Measurements from ENCODE around the gene RTL1. TPM values are rescaled to one million over a fixed set of nuclear protein-coding genes. Genes with fewer than 3 reads are reported as not detected.

RTL1 gene
- polyA plus RNA-seq, 3 donors, result 0.04 to 0.15 (median 0.05) TPM

DNA sequence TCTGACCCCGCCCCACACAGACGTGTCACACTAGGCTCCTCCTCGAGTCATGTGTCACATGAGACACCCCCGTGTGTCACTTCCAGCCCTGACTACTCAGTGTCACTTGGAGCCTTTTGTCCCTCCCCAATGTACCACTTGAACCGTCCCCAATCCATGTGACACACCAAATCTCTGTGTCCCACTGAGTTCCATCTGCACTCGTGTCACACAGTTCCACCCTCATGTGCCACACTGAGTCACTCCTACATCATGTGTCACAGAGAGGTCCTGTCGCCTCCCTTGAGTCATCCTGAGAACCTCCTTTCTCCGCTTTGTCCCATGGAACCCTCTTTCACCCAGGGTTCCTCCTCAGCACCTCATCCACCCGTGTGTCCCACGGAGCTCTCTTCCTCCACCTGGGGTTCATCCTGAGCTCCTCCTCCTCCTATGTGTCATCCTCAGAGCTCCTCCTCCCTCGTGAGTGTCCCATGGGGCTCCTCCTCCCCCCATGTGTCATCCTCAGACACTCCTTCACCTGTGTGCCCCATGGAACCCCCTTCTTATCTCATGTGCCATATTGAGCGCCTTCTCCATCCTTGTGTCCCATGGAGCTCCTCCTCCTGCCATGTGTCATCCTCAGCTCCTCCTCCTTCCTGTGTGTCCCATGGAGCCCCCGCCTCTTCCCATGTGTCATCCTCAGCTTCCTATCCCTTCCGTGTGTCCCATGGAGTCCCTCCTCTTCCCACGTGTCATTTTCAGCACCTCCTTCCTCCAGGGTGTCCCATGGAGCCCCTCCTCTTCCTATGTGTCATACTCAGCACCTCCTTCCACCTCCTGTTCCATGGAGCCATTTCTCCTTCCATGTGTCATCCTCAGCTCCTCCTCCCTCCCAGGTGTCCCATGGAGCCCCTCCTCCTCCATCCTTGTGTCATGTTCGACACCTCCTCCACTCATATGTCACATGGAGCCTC lies 32.0 kb downstream of the RTL1 start:
- DNase-seq (ENCODE audit: extremely low read depth in 1 of 11, low read depth in 9 of 11, low spot score in 4 of 11), result no peak

- no peak for DNase-seq (ENCODE audit: extremely low read depth in 1 of 11, low read depth in 9 of 11, low spot score in 4 of 11)
Observed at GRCh38 chr14:100868621-100869370, 34.7 kb downstream of the RTL1 start.

DNA sequence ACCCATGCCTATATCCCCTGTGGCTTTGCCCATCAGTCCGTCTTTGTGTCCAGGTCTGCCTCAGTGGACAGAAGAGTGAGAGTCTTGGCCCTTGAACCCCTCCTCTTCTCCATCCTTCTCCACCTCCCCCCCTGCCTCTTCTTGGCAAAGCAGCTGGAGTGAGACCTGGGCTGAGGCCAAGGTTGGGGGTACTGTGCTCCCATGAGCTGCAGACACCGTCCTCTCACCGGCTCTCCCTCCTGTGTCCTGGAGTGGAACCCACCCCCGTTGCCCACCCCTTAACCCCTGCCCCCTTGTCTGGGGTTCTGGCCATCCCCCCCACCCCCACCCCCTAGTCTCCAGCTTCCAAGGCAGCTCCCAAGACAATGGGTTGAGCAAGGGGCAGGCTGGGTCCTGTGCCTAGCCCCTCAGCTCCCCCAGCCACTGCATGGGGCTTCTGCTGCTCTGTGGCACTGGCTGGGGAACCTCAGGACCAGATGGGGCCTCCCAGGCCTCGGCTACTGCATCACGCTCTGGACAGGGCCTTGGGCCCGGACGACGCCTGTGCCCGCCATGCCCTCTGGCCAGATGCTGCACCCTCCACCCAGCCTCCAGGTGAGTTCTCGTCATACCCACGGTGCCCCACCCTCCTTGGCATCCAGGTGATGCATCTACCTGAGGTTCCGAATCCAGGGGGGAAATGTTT lies 35.7 kb downstream of the RTL1 start:
- no peak for DNase-seq (ENCODE audit: extremely low read depth in 1 of 11, low read depth in 9 of 11, low spot score in 4 of 11)

- DNase-seq (ENCODE audit: extremely low read depth in 1 of 11, low read depth in 9 of 11, low spot score in 4 of 11), result no peak
Observed at GRCh38 chr14:100866666-100867630, 36.6 kb downstream of the RTL1 start.

GRCh38 chr14:100865682-100866591 lies 37.6 kb downstream of the RTL1 start:
- no peak for DNase-seq (ENCODE audit: extremely low read depth in 1 of 11, low read depth in 9 of 11, low spot score in 4 of 11)

DNA sequence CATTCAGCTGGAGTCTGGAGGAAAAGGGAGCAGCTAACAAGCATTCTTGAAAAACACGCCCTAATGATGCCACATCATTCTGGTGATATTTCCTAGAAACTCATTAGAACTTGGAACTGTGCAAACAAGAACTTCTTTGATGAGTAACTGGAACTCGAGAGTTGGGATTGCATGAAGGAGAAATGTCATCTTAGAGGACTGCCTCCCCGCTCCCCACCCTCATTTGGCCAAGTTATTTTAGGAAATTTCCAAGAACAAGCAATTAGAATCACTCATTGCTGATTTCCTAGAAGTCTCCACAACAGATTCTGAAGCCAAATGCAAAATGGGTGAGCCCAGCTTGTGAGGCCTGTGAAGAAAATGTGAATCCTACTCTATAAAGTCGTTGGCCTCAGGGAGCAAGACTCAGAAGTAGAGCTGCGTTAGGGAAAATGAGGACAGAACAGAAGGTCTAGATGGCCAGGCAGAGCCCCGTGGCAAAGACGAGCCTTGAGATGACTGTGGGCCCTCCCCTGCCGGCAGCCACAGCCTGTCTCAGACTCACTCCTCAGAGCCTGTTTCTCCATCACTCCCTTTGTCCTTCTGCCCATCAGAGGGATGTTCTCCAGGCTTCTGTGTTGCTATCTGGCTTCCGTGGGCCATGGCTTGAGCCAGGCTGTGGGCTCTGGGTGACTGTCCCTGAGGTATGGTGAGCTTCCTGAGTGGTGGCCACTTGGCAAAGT lies 38.4 kb downstream of the RTL1 start:
- no peak for DNase-seq (ENCODE audit: extremely low read depth in 1 of 11, low read depth in 9 of 11, low spot score in 4 of 11)

DNA sequence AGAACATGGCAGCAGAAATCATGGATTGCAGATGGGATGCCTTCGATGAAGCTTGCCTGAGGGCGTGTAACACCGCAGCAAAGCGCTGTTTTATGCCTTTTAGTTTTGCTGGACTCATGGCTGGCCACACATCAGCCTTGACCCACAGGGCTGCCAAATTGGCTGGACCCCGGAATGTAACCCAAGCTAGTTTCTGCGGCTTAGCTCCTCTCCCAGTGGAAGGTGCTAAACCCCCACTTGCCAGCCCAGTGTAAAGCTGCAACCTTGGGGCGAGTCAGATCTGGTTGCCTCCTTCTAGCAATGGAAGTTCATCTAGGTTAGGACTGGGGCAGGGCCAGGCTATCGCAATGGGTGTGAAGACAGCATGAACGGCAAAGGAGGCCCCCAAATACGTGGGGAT lies 39.3 kb downstream of the RTL1 start:
- DNase-seq (ENCODE audit: extremely low read depth in 1 of 11, low read depth in 9 of 11, low spot score in 4 of 11), result no peak

- no peak for DNase-seq (ENCODE audit: extremely low read depth in 1 of 11, low read depth in 9 of 11, low spot score in 4 of 11)
Observed at GRCh38 chr14:100862793-100863192, 40.7 kb downstream of the RTL1 start.

GRCh38 chr14:100862277-100862676 lies 41.2 kb downstream of the RTL1 start:
- DNase-seq (ENCODE audit: extremely low read depth in 1 of 11, low read depth in 9 of 11, low spot score in 4 of 11), result no peak

DNA sequence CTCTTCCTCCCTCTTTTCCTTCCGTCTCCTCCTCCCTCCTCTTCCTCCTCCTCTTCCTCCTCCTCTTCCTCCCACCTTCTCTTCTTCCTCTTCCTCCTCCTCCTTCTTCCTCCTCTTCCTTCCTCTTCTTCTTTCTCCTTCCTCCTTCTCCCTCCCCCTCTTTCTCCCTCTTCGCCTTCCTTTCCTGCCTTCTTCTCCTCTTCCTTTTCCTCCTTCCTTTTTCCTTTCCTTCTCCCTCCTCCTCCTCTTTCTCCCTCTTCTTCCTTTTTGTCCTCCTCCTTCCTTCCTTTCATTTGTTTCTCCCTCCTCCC lies 41.6 kb downstream of the RTL1 start:
- no peak for DNase-seq (ENCODE audit: extremely low read depth in 1 of 11, low read depth in 9 of 11, low spot score in 4 of 11)

DNA sequence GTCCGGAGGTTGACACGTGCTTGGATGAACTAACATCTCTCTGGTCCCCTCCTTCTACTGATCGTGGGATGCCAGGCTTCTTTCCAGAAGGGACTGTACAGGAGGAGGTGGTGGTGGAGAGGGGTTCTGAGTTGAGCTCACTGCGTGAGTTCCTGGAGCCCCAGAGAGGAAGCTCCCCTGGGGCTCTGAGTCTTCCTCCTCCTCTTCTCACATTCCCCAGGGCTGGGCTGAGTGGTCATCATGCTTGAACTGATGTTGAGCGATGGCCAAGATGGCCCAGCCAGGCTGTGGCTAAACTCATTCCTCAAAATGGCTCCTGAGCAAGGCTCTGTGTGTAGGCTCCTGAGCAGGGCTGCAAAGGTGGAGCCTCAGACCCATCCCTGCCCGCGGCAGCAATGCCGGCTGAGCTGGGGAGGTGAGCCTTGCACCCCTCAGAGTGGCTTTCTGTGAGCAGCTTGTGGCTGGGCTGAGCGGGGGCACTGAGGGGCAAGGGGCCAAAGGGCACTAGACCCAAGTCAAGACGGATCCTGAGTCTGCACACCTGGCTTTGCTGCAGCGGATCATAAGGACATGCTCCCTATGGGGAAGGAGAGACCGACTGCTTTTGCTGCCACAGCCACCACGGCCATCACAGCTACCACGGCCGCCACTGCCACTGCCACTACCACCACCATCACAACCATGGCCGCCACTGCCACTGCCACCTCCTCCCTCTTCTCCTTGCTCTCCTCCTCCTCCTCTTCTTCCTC lies 42.2 kb downstream of the RTL1 start:
- DNase-seq (ENCODE audit: extremely low read depth in 1 of 11, low read depth in 9 of 11, low spot score in 4 of 11), result no peak

DNA sequence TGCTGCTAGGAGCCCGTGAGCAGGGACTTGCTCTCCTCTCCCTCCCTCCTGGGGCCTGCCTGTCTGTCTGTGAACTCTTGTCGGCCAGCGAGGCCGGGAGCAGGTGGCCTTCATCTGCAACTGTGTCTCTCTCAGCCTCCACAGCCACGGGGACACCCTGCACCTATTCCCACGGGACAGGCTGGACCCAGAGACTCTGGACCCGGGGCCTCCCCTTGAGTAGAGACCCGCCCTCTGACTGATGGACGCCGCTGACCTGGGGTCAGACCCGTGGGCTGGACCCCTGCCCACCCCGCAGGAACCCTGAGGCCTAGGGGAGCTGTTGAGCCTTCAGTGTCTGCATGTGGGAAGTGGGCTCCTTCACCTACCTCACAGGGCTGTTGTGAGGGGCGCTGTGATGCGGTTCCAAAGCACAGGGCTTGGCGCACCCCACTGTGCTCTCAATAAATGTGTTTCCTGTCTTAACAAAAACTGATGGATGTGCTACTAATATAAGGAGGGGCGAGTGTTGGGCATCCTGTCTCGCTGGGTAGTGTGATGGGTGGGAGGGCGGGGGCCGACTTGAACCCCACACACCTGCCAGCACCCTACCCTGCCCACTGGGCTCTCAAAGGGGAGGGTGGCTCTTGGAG lies 42.9 kb downstream of the RTL1 start:
- DNase-seq (ENCODE audit: extremely low read depth in 1 of 11, low read depth in 9 of 11, low spot score in 4 of 11), result no peak

DNA sequence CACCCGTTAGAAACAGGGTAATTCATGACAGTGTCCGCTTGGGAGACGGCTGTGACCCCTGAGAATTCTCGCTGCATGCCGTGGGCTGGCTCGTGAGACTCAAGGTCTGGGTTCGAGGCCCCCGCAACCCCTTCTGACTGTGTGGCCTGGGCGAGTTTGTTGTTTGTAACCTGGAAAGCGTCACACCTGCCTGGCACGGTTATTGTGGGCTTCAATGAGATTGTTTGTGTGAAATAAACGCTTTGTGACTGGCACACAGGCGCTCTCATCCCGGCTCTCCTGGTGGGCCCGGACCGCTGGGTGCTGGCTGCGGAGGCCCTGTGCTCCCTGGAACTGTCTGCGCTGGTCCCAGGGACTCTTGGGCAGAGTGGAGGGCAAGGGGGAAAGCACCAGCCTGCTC lies 43.7 kb downstream of the RTL1 start:
- no peak for DNase-seq (ENCODE audit: extremely low read depth in 1 of 11, low read depth in 9 of 11, low spot score in 4 of 11)

DNA sequence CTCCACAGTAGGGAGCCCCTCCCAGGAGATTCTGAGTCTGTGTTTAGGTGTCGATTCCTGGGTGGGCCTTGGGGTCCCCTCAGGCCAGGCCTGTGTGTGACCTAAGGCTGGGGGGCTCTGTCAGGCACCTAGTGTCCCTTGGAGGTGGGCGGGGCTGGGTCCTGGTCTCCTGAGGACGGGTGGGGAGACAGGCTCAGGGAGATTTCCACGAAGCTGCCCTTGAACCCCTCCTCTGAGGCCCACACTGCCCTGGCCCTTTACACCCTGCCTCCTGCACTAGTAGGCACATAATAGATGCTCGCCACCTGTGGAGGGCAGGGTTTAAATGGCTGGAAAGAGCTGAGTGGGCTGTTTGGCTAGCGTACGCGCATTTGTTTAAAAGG lies 44.7 kb downstream of the RTL1 start:
- no peak for DNase-seq (ENCODE audit: extremely low read depth in 1 of 11, low read depth in 9 of 11, low spot score in 4 of 11)

GRCh38 chr14:100857923-100858837 lies 45.3 kb downstream of the RTL1 start:
- no peak for DNase-seq (ENCODE audit: extremely low read depth in 1 of 11, low read depth in 9 of 11, low spot score in 4 of 11)
